Activated T-cell treated with anti-CD3 and anti-CD28 coated beads, Interleukin-2, amount 50 U/mL, for 72 hours (primary cell): ENCODE data around the gene GATA6. TPM values are rescaled to one million over a fixed set of nuclear protein-coding genes. Genes with fewer than 3 reads are reported as not detected.
"Not testable (repeated sequence)": the region's sequence is repeated elsewhere in the genome, so short reads cannot be mapped to it uniquely, and the experiment has no call there.

Source experiments
- ATAC-seq, 2 donors: fragments of 150-1000 bp; cut with Tn5 transposase; replicated peaks in 1 of 2; 2 replicates each; pipeline ENCODE4 v1.10.0; 2021; ENCODE audit warnings: moderate library complexity in 2 of 2, mild to moderate bottlenecking in 1 of 2
- DNase-seq, 2 donors: peaks; one replicate each; pipeline ENCODE4 v3.0.0; 2021 to 2022; ENCODE audit warnings: mixed read lengths in 1 of 2
- H3K27ac Mint-ChIP-seq: one replicate; pipeline ENCODE4 v1.8.0; 2022; ENCODE audit warnings: mild to moderate bottlenecking, moderate library complexity, mixed read lengths
- H3K27me3 Mint-ChIP-seq: one replicate; pipeline ENCODE4 v1.8.0; 2022; ENCODE audit warnings: low read depth, mixed read lengths
- H3K36me3 Mint-ChIP-seq, 2 donors: one replicate each; pipeline ENCODE4 v1.8.0; 2022; ENCODE audit warnings: mixed read lengths in 2 of 2, mild to moderate bottlenecking in 1 of 2; ENCODE audit not compliant: insufficient read depth in 2 of 2
- H3K4me1 Mint-ChIP-seq: one replicate; pipeline ENCODE4 v1.8.0; 2022; ENCODE audit warnings: low read depth, mixed read lengths
- H3K4me3 Mint-ChIP-seq, 2 donors: one replicate each; pipeline ENCODE4 v1.8.0; 2022; ENCODE audit warnings: mild to moderate bottlenecking in 2 of 2, mixed read lengths in 2 of 2, moderate library complexity in 2 of 2
- H3K9me3 Mint-ChIP-seq, 2 donors: one replicate each; pipeline ENCODE4 v1.8.0; 2022; ENCODE audit warnings: mixed read lengths in 2 of 2
- total RNA-seq, 2 donors: library from RNA; stranded (reverse); gene quantifications; one replicate each; pipeline ENCODE4 v1.2.3, GENCODE V29; 2022

The GATA6 gene
- total RNA-seq, 2 donors from 2014 or later: 0.39 to 0.43 TPM

GRCh38 chr18:22193466-22193865 lies 24.1 kb downstream of the GATA6 start:
- H3K4me3 Mint-ChIP-seq: no peak overlapping the region
- H3K27ac Mint-ChIP-seq: no peak overlapping the region
- no peaks in the 10 kb centered on the region for H3K4me1 Mint-ChIP-seq
- H3K9me3 Mint-ChIP-seq: no peaks in the 10 kb centered on the region
- ATAC-seq (no peak), DNase-seq (no peak)
- no peaks in the 10 kb centered on the region for H3K36me3 Mint-ChIP-seq
- peaks cover 5% of the 10 kb centered on the region for H3K27me3 Mint-ChIP-seq

- Mint-ChIP-seq H3K27ac (no peak overlapping the region), H3K36me3 (no peaks in the 10 kb centered on the region), H3K4me1 (no peaks in the 10 kb centered on the region), H3K27me3 (peaks cover 5% of the 10 kb centered on the region), H3K4me3 (no peak overlapping the region), H3K9me3 (no peaks in the 10 kb centered on the region)
- no peak for ATAC-seq
- DNase-seq: no peak
These were observed 24.8 kb downstream of the GATA6 start for GRCh38 chr18:22194151-22194598.

DNA sequence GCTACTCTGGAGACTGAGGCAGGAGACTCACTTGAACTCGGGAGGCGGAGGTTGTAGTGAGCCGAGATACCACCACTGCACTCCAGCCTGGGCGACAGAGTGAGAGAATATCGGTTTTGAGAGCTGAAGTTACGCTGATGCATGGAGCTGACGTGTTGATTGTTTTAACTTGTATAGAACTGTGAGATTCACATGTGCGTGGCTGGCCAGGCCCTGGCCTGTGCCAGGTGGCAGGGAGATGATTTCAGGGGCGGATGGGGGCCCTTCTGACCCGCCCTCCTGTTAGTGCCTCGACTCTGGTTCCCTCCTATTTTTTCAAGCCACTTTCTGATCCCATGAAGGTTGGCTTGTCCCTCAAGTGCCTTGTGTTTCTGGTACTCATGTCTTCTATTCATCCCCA lies 25.7 kb downstream of the GATA6 start:
- H3K27ac Mint-ChIP-seq: no peak overlapping the region

DNA sequence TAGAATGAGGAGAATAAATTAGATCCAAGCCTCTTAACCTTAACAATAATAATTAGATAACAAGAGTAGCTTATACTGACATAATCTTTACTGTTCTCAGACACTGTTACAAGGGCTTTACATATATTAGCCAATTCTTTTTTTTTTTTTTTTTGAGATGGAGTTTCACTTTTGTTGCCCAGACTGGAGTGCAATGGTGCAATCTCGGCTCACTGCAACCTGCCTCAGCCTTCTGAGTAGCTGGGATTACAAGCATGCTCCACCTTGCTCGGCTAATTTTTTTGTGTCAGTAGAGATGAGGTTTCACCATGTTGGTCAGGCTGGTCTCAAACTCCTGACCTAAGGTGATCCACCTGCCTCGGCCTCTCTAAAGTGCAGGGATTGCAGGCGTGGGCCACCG lies 27.6 kb downstream of the GATA6 start:
- H3K36me3 Mint-ChIP-seq, H3K27ac Mint-ChIP-seq, H3K4me1 Mint-ChIP-seq, ATAC-seq, H3K27me3 Mint-ChIP-seq, H3K9me3 Mint-ChIP-seq, H3K4me3 Mint-ChIP-seq, DNase-seq: not testable (repeated sequence)

More for the DNA sequence above, 25.7 kb downstream of the GATA6 start:
- Mint-ChIP-seq H3K9me3 (no peaks in the 10 kb centered on the region), H3K4me1 (no peaks in the 10 kb centered on the region), H3K4me3 (no peak overlapping the region), H3K27me3 (peaks cover 5% of the 10 kb centered on the region), H3K36me3 (no peaks in the 10 kb centered on the region)
- no peak for ATAC-seq
- no peak for DNase-seq

DNA sequence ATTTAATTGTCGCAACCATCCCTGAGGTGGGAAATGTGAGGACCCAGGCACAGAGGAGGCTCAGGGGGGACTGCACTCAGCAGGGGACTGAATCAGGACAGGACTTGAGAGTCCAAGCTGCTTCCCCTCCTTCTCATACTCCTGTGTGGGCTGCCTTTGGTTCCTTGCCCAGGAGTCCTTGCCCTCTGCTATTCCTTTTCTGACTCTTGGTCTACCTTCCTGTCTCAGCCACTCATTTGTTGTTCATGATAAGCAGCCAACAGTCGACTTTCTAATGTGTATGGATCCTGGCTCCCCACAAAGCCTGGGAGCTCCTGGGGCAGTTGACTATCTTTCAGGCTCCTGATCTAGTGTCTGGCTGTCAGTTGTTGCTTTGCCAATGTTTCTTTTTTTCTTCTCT lies 28.3 kb downstream of the GATA6 start:
- H3K36me3 Mint-ChIP-seq: no peaks in the 10 kb centered on the region
- peaks cover 10% of the 10 kb centered on the region for H3K27me3 Mint-ChIP-seq
- DNase-seq (no peak), ATAC-seq (no peak)
- no peaks in the 10 kb centered on the region for H3K9me3 Mint-ChIP-seq
- no peaks in the 10 kb centered on the region for H3K4me1 Mint-ChIP-seq
- H3K27ac Mint-ChIP-seq: no peak overlapping the region
- H3K4me3 Mint-ChIP-seq: no peak overlapping the region

GRCh38 chr18:22198163-22198562 lies 28.8 kb downstream of the GATA6 start:
- no peak for ATAC-seq
- H3K27me3 Mint-ChIP-seq: peaks cover 11% of the 10 kb centered on the region
- DNase-seq: no peak
- H3K4me3 Mint-ChIP-seq: no peak overlapping the region
- H3K9me3 Mint-ChIP-seq: no peaks in the 10 kb centered on the region
- H3K27ac Mint-ChIP-seq: no peak overlapping the region
- H3K4me1 Mint-ChIP-seq: no peaks in the 10 kb centered on the region
- no peaks in the 10 kb centered on the region for H3K36me3 Mint-ChIP-seq

- Mint-ChIP-seq H3K27me3 (peaks cover 11% of the 10 kb centered on the region), H3K27ac (no peak overlapping the region), H3K36me3 (no peaks in the 10 kb centered on the region), H3K4me1 (no peaks in the 10 kb centered on the region), H3K9me3 (no peaks in the 10 kb centered on the region), H3K4me3 (no peak overlapping the region)
- DNase-seq: no peak
- no peak for ATAC-seq
These were observed 29.6 kb downstream of the GATA6 start for GRCh38 chr18:22199005-22199404.

GRCh38 chr18:22200611-22201225 lies 31.3 kb downstream of the GATA6 start:
- H3K27me3 Mint-ChIP-seq: peaks cover 17% of the 10 kb centered on the region
- no peaks in the 10 kb centered on the region for H3K4me1 Mint-ChIP-seq
- no peaks in the 10 kb centered on the region for H3K36me3 Mint-ChIP-seq
- no peaks in the 10 kb centered on the region for H3K9me3 Mint-ChIP-seq
- no peak overlapping the region for H3K27ac Mint-ChIP-seq
- DNase-seq (no peak), ATAC-seq (no peak)
- H3K4me3 Mint-ChIP-seq: no peak overlapping the region

GRCh38 chr18:22203035-22203434 lies 33.6 kb downstream of the GATA6 start:
- Mint-ChIP-seq H3K4me3 (no peak overlapping the region), H3K36me3 (no peaks in the 10 kb centered on the region), H3K27ac (no peak overlapping the region), H3K4me1 (no peaks in the 10 kb centered on the region), H3K9me3 (no peaks in the 10 kb centered on the region), H3K27me3 (peaks cover 16% of the 10 kb centered on the region)
- no peak for DNase-seq
- no peak for ATAC-seq

DNA sequence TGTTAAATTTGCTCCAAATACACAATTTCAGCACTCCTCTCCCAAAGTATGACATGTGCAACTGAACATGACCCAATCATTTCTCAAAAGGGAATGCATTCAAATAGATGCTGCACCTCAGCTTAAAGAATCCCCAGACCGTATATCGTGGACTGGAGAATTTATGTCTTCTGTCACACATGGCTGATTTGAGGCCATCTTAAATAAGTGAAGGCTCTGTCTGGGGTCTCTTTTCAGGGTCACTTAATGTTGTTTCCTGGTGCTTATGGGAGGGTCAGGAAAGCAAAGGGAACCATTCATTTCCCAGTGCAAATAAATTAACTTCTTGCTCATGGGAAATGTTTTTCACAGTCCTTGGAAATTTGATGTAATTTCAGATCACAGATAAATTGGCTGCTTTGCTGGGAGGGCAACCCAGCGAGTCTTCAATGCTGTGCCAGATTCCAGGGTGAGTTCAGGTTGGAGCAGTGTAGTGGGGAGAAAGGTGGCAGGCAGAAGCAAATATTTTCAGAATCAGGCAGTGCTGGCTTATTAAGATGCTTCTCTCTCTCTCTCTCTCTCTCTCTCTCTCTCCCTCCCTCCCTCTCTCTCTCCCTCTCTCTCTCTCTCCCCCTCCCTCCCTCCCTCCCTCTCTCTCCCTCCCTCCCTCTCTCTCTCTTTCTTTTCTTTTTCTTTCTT lies 34.3 kb downstream of the GATA6 start:
- DNase-seq: no peak
- H3K27ac Mint-ChIP-seq: no peak overlapping the region
- peaks cover 16% of the 10 kb centered on the region for H3K27me3 Mint-ChIP-seq
- H3K4me3 Mint-ChIP-seq: no peak overlapping the region
- no peaks in the 10 kb centered on the region for H3K9me3 Mint-ChIP-seq
- no peaks in the 10 kb centered on the region for H3K4me1 Mint-ChIP-seq
- H3K36me3 Mint-ChIP-seq: no peaks in the 10 kb centered on the region
- no peak for ATAC-seq

GRCh38 chr18:22204214-22204536 lies 34.8 kb downstream of the GATA6 start:
- peaks cover 16% of the 10 kb centered on the region for H3K27me3 Mint-ChIP-seq
- ATAC-seq: no peak
- H3K9me3 Mint-ChIP-seq: no peaks in the 10 kb centered on the region
- no peak overlapping the region for H3K27ac Mint-ChIP-seq
- H3K36me3 Mint-ChIP-seq: no peaks in the 10 kb centered on the region
- no peak overlapping the region for H3K4me3 Mint-ChIP-seq
- DNase-seq: no peak
- no peaks in the 10 kb centered on the region for H3K4me1 Mint-ChIP-seq

DNA sequence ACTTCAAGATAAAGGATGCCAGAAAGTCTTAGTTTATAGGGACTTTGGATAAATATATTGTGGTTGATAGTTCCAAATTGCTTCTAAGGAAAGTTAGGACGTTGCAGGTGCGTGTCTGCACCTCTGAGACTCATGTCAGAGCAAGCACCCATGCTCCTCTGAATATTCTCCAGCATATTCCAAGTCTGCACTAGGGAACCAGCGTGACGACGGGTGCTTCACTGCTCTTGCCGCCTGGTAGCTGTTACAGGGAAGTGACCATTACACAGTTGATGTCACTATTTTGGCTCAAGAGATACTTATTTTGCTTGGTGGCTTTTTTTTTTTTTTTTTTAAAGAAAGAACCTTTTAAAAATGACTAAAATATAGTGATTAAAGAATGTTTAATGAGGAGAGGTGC lies 35.6 kb downstream of the GATA6 start:
- no peak for ATAC-seq
- no peaks in the 10 kb centered on the region for H3K9me3 Mint-ChIP-seq

GRCh38 chr18:22207021-22207758 lies 37.8 kb downstream of the GATA6 start:
- peaks cover 21% of the 10 kb centered on the region for H3K27me3 Mint-ChIP-seq

More for the DNA sequence above, 35.6 kb downstream of the GATA6 start:
- Mint-ChIP-seq H3K27me3 (peaks cover 21% of the 10 kb centered on the region), H3K4me1 (no peaks in the 10 kb centered on the region), H3K27ac (no peak overlapping the region), H3K4me3 (no peak overlapping the region), H3K36me3 (no peaks in the 10 kb centered on the region)
- no peak for DNase-seq

More at GRCh38 chr18:22207021-22207758, 37.8 kb downstream of the GATA6 start:
- ATAC-seq (no peak), DNase-seq (no peak)
- Mint-ChIP-seq H3K4me1 (no peaks in the 10 kb centered on the region), H3K4me3 (no peak overlapping the region), H3K27ac (no peak overlapping the region), H3K9me3 (no peaks in the 10 kb centered on the region), H3K36me3 (no peaks in the 10 kb centered on the region)
